OCI-LY3 (cell line): ENCODE data around the gene CCDC40.

Source experiments
- CTCF ChIP-seq: fragments of 200-600, 300-600 bp; sonication (generic); IDR thresholded peaks from 2 replicates; pipeline ENCODE4 v1.5.1; 2014; ENCODE audit warnings: antibody characterized with exemption, low read length, low read depth
- EZH2phosphoT487 ChIP-seq: fragments of 200-600 bp; shearing (Covaris generic); IDR thresholded peaks from 2 replicates; pipeline ENCODE4 v1.6.1; 2018; ENCODE audit warnings: antibody characterized with exemption, mixed run types, low read depth

- TF ChIP-seq CTCF (no peak), EZH2phosphoT487 (no peak)
These were observed 59.5 kb downstream of the CCDC40 start for GRCh38 chr17:80095844-80096475.
